Endothelial cell of umbilical vein (primary cell): ENCODE measurements around the gene A1BG.

ENCODE experiments used
- EZH2 ChIP-seq: IDR thresholded peaks from 2 replicates; pipeline ENCODE4 v1.6.1; 2012; ENCODE audit warnings: borderline replicate concordance, low read depth, mild to moderate bottlenecking, moderate library complexity, low read length, inconsistent platforms; ENCODE audit not compliant: severe bottlenecking
- JUN ChIP-seq: IDR thresholded peaks from 2 replicates; pipeline ENCODE4 v1.6.1; 2011; ENCODE audit warnings: borderline replicate concordance, low read depth; ENCODE audit not compliant: insufficient read length, insufficient read depth
- POLR2A ChIP-seq: IDR thresholded peaks from 2 replicates; pipeline ENCODE4 v1.6.1; 2012; ENCODE audit warnings: low read depth, mild to moderate bottlenecking, control low read depth, low read length
- POLR2AphosphoS5 ChIP-seq: IDR thresholded peaks from 2 replicates; pipeline ENCODE4 v1.6.1; 2012; ENCODE audit warnings: low read depth, mild to moderate bottlenecking, control low read depth, low read length, moderate library complexity; ENCODE audit not compliant: insufficient read depth
- TF ChIP-seq, protein P1 (sequence below), 2 donors: IDR thresholded peaks; 1 replicate in 1 of 2; 2 replicates in 1 of 2; pipeline ENCODE4 v1.5.1; 2011; ENCODE audit warnings: low read length in 2 of 2, mild to moderate bottlenecking in 2 of 2, moderate library complexity in 2 of 2, control low read depth in 1 of 2, inconsistent platforms in 1 of 2, low read depth in 1 of 2; ENCODE audit not compliant: insufficient read depth in 1 of 2; ENCODE audit errors: extremely low read depth in 1 of 2

DNA sequence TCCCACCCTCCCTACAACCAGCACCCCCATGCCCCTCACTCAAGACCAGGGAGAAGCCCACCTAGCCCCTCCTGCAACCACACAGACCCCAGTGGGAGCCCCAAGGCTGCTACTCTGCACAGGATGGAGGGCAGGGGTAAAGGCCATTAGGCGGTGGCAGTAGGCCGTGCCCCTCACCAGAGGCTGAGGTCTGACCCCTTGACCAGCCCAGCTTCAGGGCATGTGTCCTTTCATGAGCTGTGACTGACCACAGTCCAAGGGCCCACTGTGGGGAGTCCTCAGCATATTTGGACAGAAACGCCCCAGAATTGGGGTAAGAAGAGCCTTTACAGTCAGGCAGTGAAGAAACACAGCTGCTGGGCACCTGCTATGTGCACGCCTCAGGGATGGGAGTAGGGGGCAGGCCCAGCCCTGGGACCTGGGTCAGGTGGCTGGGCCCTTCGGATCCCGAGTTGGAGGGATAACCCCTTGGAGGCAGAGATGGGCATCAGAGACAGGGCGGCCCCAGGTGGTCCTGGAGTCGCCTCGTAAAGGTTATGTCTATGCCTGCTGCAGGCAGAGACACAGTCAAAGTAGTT lies 32.1 kb upstream of the A1BG start:
- TF ChIP-seq, protein P1, sequence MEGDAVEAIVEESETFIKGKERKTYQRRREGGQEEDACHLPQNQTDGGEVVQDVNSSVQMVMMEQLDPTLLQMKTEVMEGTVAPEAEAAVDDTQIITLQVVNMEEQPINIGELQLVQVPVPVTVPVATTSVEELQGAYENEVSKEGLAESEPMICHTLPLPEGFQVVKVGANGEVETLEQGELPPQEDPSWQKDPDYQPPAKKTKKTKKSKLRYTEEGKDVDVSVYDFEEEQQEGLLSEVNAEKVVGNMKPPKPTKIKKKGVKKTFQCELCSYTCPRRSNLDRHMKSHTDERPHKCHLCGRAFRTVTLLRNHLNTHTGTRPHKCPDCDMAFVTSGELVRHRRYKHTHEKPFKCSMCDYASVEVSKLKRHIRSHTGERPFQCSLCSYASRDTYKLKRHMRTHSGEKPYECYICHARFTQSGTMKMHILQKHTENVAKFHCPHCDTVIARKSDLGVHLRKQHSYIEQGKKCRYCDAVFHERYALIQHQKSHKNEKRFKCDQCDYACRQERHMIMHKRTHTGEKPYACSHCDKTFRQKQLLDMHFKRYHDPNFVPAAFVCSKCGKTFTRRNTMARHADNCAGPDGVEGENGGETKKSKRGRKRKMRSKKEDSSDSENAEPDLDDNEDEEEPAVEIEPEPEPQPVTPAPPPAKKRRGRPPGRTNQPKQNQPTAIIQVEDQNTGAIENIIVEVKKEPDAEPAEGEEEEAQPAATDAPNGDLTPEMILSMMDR (IDR thresholded peaks at IDR 0.05; ENCODE audit: extremely low read depth in 1 of 2, insufficient read depth in 1 of 2, low read depth in 1 of 2, low read length in 2 of 2) = no peak
- TF ChIP-seq EZH2 (no peak), JUN (no peak), POLR2AphosphoS5 (no peak), POLR2A (no peak)
